C4-2B (cell line): ENCODE measurements around the gene CNGA1.

Source experiments
- CTCF ChIP-seq: fragments of 450-650 bp; conservative IDR thresholded peaks from 2 replicates; pipeline ENCODE4 v1.5.1; 2017; ENCODE audit warnings: mild to moderate bottlenecking
- ZFX ChIP-seq: fragments of 450-650 bp; IDR thresholded peaks from 2 replicates; pipeline ENCODE4 v1.6.1; 2017

- no peak for TF ChIP-seq CTCF
- no peak for TF ChIP-seq ZFX
Measured at GRCh38 chr4:48035952-48036351, 19.5 kb upstream of the CNGA1 start.
